ENCODE results near the gene MAST2.

The MAST2 gene

GRCh38 chr1:45994423-45994822 lies 191.0 kb downstream of the MAST2 start:
- no peak for DNase-seq

- no peak for DNase-seq
Observed at GRCh38 chr1:45995298-45995697, 191.9 kb downstream of the MAST2 start.

GRCh38 chr1:45998020-45998617 lies 194.7 kb downstream of the MAST2 start:
- no peak for DNase-seq

- no peak for DNase-seq
Observed at GRCh38 chr1:45999507-45999906, 196.1 kb downstream of the MAST2 start.

- DNase-seq: no peak
Observed at GRCh38 chr1:46001081-46001785, 197.8 kb downstream of the MAST2 start.

GRCh38 chr1:46002551-46003150 lies 199.2 kb downstream of the MAST2 start:
- DNase-seq: no peak

GRCh38 chr1:46003315-46003714 lies 199.9 kb downstream of the MAST2 start:
- no peak for DNase-seq

- DNase-seq: no peak
Observed at GRCh38 chr1:46004492-46004891, 201.1 kb downstream of the MAST2 start.

- no peak for DNase-seq
Observed at GRCh38 chr1:46005594-46005993, 202.2 kb downstream of the MAST2 start.

GRCh38 chr1:46008585-46008984 lies 205.2 kb downstream of the MAST2 start:
- no peak for DNase-seq

GRCh38 chr1:46010611-46011010 lies 207.2 kb downstream of the MAST2 start:
- DNase-seq: no peak

GRCh38 chr1:46011121-46011695 lies 207.8 kb downstream of the MAST2 start:
- DNase-seq: no peak

- no peak for DNase-seq
Observed at GRCh38 chr1:46012236-46012635, 208.8 kb downstream of the MAST2 start.

- DNase-seq: no peak
Observed at GRCh38 chr1:46013581-46013980, 210.2 kb downstream of the MAST2 start.

GRCh38 chr1:46017876-46018503 lies 214.6 kb downstream of the MAST2 start:
- DNase-seq: no peak

GRCh38 chr1:46019348-46019747 lies 215.9 kb downstream of the MAST2 start:
- DNase-seq: no peak

- no peak for DNase-seq
Observed at GRCh38 chr1:46020010-46020409, 216.6 kb downstream of the MAST2 start.

GRCh38 chr1:46021046-46021996 lies 217.9 kb downstream of the MAST2 start:
- no peak for DNase-seq

GRCh38 chr1:46026531-46026930 lies 223.1 kb downstream of the MAST2 start:
- DNase-seq: no peak

- DNase-seq: no peak
Observed at GRCh38 chr1:46027788-46028573, 224.6 kb downstream of the MAST2 start.

- no peak for DNase-seq
Observed at GRCh38 chr1:46030074-46030870, 226.9 kb downstream of the MAST2 start.
